Measurements from ENCODE around the gene SPATA13.

- TF ChIP-seq CTCF (IDR thresholded peaks at IDR 0.05; ENCODE audit: borderline replicate concordance, extremely low read depth, low read length, poor library complexity, severe bottlenecking), result no peak
- no peak for TF ChIP-seq EZH2 (IDR thresholded peaks at IDR 0.05; ENCODE audit: borderline replicate concordance, low read depth, low read length, severe bottlenecking)
Measured at GRCh38 chr13:24272452-24273161, 112.1 kb downstream of the SPATA13 start.

Data from DND-41 (cell line).